NCI-H345 treated with DMSO at 0.1 percent for 48 hours (cell line): ENCODE data around the gene CYBC1.
"Not testable (repeated sequence)": the region's sequence is repeated elsewhere in the genome, so short reads cannot be mapped to it uniquely, and the experiment has no call there.

Experiments
- DNase-seq: peaks from one replicate; lab custom pipeline; 2025; ENCODE audit not compliant: unreplicated experiment; lab: John Stamatoyannopoulos, UW

Gene CYBC1

GRCh38 chr17:82435601-82436583 is 14.7 kb downstream of the CYBC1 start:
- no peak for DNase-seq

- DNase-seq: no peak
These were observed 15.4 kb downstream of the CYBC1 start for GRCh38 chr17:82435103-82435502.

GRCh38 chr17:82434216-82434565 is 16.4 kb downstream of the CYBC1 start:
- DNase-seq: no peak

- DNase-seq: no peak
These were observed 16.9 kb downstream of the CYBC1 start for GRCh38 chr17:82433560-82434215.

- no peak for DNase-seq
These were observed 18.5 kb downstream of the CYBC1 start for GRCh38 chr17:82432017-82432416.

- DNase-seq: no peak
These were observed 20.7 kb downstream of the CYBC1 start for GRCh38 chr17:82429824-82430223.

GRCh38 chr17:82428546-82428945 is 22.0 kb downstream of the CYBC1 start:
- DNase-seq: no peak

GRCh38 chr17:82424863-82425159 is 25.7 kb downstream of the CYBC1 start:
- no peak for DNase-seq

- DNase-seq: peak; percentile 32
These were observed 26.3 kb downstream of the CYBC1 start for GRCh38 chr17:82424001-82424862.

GRCh38 chr17:82419540-82419939 is 31.0 kb downstream of the CYBC1 start:
- no peak for DNase-seq

GRCh38 chr17:82418001-82418986 is 32.3 kb downstream of the CYBC1 start, which contains the start of the genes HEXD and OGFOD3:
TSS of gene HEXD (plus strand) at chr17:82418347. CDS start at chr17:82419800, 1,453 bp downstream.
TSS of gene OGFOD3 (minus strand) at chr17:82418586. CDS start at chr17:82418485, 101 bp downstream.
- peak; percentile 92 for DNase-seq

- no peak for DNase-seq
These were observed 33.8 kb downstream of the CYBC1 start for GRCh38 chr17:82416771-82417170.

GRCh38 chr17:82416264-82416663 is 34.3 kb downstream of the CYBC1 start:
- no peak for DNase-seq

- DNase-seq: no peak
These were observed 34.8 kb downstream of the CYBC1 start for GRCh38 chr17:82415786-82416185.

- DNase-seq: no peak
These were observed 35.2 kb downstream of the CYBC1 start for GRCh38 chr17:82415336-82415735.

GRCh38 chr17:82414548-82415281 is 35.8 kb downstream of the CYBC1 start:
- DNase-seq: peak; percentile 30

- DNase-seq: peak; percentile 44
These were observed 37.7 kb downstream of the CYBC1 start for GRCh38 chr17:82412535-82413520.

- not testable (repeated sequence) for DNase-seq
These were observed 38.5 kb downstream of the CYBC1 start for GRCh38 chr17:82412081-82412480.
